IMR-90 (cell line): ENCODE results near the gene SOX5. TPM values are rescaled to one million over a fixed set of nuclear protein-coding genes. Genes with fewer than 3 reads are reported as not detected.

Experiments used
- ATAC-seq: fragments of 200-7000 bp; cut with Tn5 transposase; 2 replicates; pipeline ENCODE4 v1.9.1; 2020; ENCODE audit warnings: low read depth, mild to moderate bottlenecking, moderate library complexity
- BruUV-seq: library from RNA; stranded (reverse); fragments of 400-500 nt; replicated peaks from 2 replicates; lab custom pipeline; 2021; lab: Mats Ljungman, UMichigan
- CTCF ChIA-PET: fragments of 300-600 bp; formaldehyde crosslinking; extraction: SDS; loops from one replicate; lab custom pipeline; 2021; ENCODE audit warnings: antibody characterized with exemption; lab: Yijun Ruan, JAX
- POLR2A ChIA-PET: fragments of 300-600 bp; sonication (Branson Sonifier 250); formaldehyde crosslinking; loops from one replicate; lab custom pipeline; 2022; ENCODE audit warnings: antibody characterized with exemption; ENCODE audit not compliant: unreplicated experiment; lab: Charles Lee
- DNase-seq: peaks from one replicate; pipeline ENCODE4 v3.0.0; 2013
- H2AFZ ChIP-seq: replicated peaks from 2 replicates; pipeline ENCODE3; 2013; ENCODE audit warnings: low read length, mild to moderate bottlenecking; ENCODE audit not compliant: poor library complexity
- H2AK5ac ChIP-seq: 2 replicates; pipeline ENCODE4 v1.6.1; 2013; ENCODE audit warnings: low read depth, low read length, inconsistent platforms
- H2AK9ac ChIP-seq: replicated peaks from 2 replicates; pipeline ENCODE3; 2013; ENCODE audit warnings: mild to moderate bottlenecking, low read depth, low read length, moderate library complexity; ENCODE audit not compliant: poor library complexity
- H2BK120ac ChIP-seq: 2 replicates; pipeline ENCODE4 v1.6.1; 2013; ENCODE audit warnings: low read depth, low read length, inconsistent platforms
- H2BK15ac ChIP-seq: 3 replicates; pipeline ENCODE4 v1.6.1; 2013; ENCODE audit warnings: low read depth, low read length, inconsistent platforms
- H2BK20ac ChIP-seq: 2 replicates; pipeline ENCODE4 v1.6.1; 2013; ENCODE audit warnings: low read depth, mild to moderate bottlenecking, inconsistent platforms, low read length, moderate library complexity
- H2BK5ac ChIP-seq: 2 replicates; pipeline ENCODE4 v1.6.1; 2013; ENCODE audit warnings: mild to moderate bottlenecking, low read depth, low read length, inconsistent platforms; ENCODE audit not compliant: poor library complexity, severe bottlenecking
- H3K14ac ChIP-seq: replicated peaks from 2 replicates; pipeline ENCODE4 v1.6.1; 2013; ENCODE audit warnings: low read depth, low read length, inconsistent platforms
- H3K18ac ChIP-seq: 2 replicates; pipeline ENCODE4 v1.6.1; 2013; ENCODE audit warnings: low read depth, low read length, control low read depth
- H3K23ac ChIP-seq: 2 replicates; pipeline ENCODE4 v1.6.1; 2013; ENCODE audit warnings: low read depth, low read length, inconsistent platforms
- H3K27ac ChIP-seq: 2 replicates; pipeline ENCODE4 v1.5.1; 2013; ENCODE audit warnings: mild to moderate bottlenecking, control low read depth, low read length; ENCODE audit not compliant: insufficient read depth
- H3K27me3 ChIP-seq: 2 replicates; pipeline ENCODE4 v1.6.1; 2013; ENCODE audit warnings: low read length; ENCODE audit not compliant: control insufficient read depth, insufficient read depth
- H3K36me3 ChIP-seq: 2 replicates; pipeline ENCODE4 v1.6.1; 2013; ENCODE audit warnings: low read length, mixed read lengths; ENCODE audit not compliant: control insufficient read depth, insufficient read depth
- H3K4ac ChIP-seq: 2 replicates; pipeline ENCODE4 v1.6.1; 2013; ENCODE audit warnings: low read depth, low read length, inconsistent platforms
- H3K4me1 ChIP-seq: 2 replicates; pipeline ENCODE4 v1.6.1; 2013; ENCODE audit warnings: low read length, mixed read lengths; ENCODE audit not compliant: control insufficient read depth, insufficient read depth
- H3K4me2 ChIP-seq: 2 replicates; pipeline ENCODE4 v1.6.1; 2013; ENCODE audit warnings: low read depth, mild to moderate bottlenecking, control low read depth, low read length, moderate library complexity
- H3K4me3 ChIP-seq: 2 replicates; pipeline ENCODE4 v1.5.1; 2013; ENCODE audit warnings: low read depth, mild to moderate bottlenecking, control low read depth, low read length, moderate library complexity; ENCODE audit not compliant: insufficient read depth
- H3K56ac ChIP-seq: 2 replicates; pipeline ENCODE4 v1.6.1; 2013; ENCODE audit warnings: low read length, inconsistent platforms; ENCODE audit not compliant: insufficient read depth; ENCODE audit errors: extremely low read depth
- H3K79me1 ChIP-seq, 2 experiments: 2 replicates each; pipeline ENCODE4 v1.6.1; 2013; ENCODE audit warnings: low read length in 2 of 2, inconsistent platforms in 1 of 2, low read depth in 1 of 2
- H3K9ac ChIP-seq: 2 replicates; pipeline ENCODE4 v1.6.1; 2013; ENCODE audit warnings: low read depth, low read length, control low read depth
- H3K9me1 ChIP-seq: 2 replicates; pipeline ENCODE4 v1.6.1; 2013; ENCODE audit warnings: low read length, inconsistent platforms; ENCODE audit not compliant: insufficient read depth
- H3K9me3 ChIP-seq: 2 replicates; pipeline ENCODE4 v1.6.1; 2013; ENCODE audit warnings: low read length; ENCODE audit not compliant: control insufficient read depth, insufficient read depth
- H4K20me1 ChIP-seq: 2 replicates; pipeline ENCODE4 v1.6.1; 2013; ENCODE audit warnings: low read length, inconsistent platforms; ENCODE audit not compliant: insufficient read depth
- H4K5ac ChIP-seq: 2 replicates; pipeline ENCODE4 v1.6.1; 2013; ENCODE audit warnings: mild to moderate bottlenecking, low read depth, low read length, control low read depth
- H4K8ac ChIP-seq, 2 experiments: 2 replicates each; pipeline ENCODE4 v1.6.1; 2013; ENCODE audit warnings: low read depth in 2 of 2, low read length in 2 of 2, control low read depth in 1 of 2, inconsistent platforms in 1 of 2
- H4K91ac ChIP-seq: 2 replicates; pipeline ENCODE4 v1.6.1; 2013; ENCODE audit warnings: low read depth, low read length, inconsistent platforms; ENCODE audit not compliant: insufficient read depth
- BHLHE40 ChIP-seq: fragments of 150-350 bp; IDR thresholded peaks from 2 replicates; pipeline ENCODE4 v1.6.1; 2016; ENCODE audit warnings: mild to moderate bottlenecking, low read depth, low read length
- ELK1 ChIP-seq: fragments of 150-350 bp; IDR thresholded peaks from 2 replicates; pipeline ENCODE4 v1.6.1; 2016; ENCODE audit warnings: low read depth, mild to moderate bottlenecking, low read length, moderate library complexity, borderline replicate concordance
- MAFK ChIP-seq: IDR thresholded peaks from 2 replicates; pipeline ENCODE4 v1.6.1; 2012; ENCODE audit warnings: low read depth, low read length, improper control_type of control experiment
- MXI1 ChIP-seq: IDR thresholded peaks from 2 replicates; pipeline ENCODE4 v1.6.1; 2012; ENCODE audit warnings: low read depth, mild to moderate bottlenecking, low read length, moderate library complexity, borderline replicate concordance
- POLR2A ChIP-seq: IDR thresholded peaks from 2 replicates; pipeline ENCODE4 v1.6.1; 2012; ENCODE audit warnings: mild to moderate bottlenecking, low read depth, low read length
- RCOR1 ChIP-seq: IDR thresholded peaks from 2 replicates; pipeline ENCODE4 v1.6.1; 2012; ENCODE audit warnings: mild to moderate bottlenecking, low read length, improper control_type of control experiment; ENCODE audit not compliant: insufficient replicate concordance
- RFX5 ChIP-seq: IDR thresholded peaks from 2 replicates; pipeline ENCODE4 v1.8.0; 2012; ENCODE audit warnings: low read depth, mild to moderate bottlenecking, low read length, moderate library complexity
- WGBS, 2 experiments: methylation state at CpG; one replicate each; pipeline versions ENCODE4 v1.1.5 to v1.1.7; 2013; ENCODE audit warnings: missing lambda C conversion rate in 2 of 2; ENCODE audit not compliant: insufficient read length in 1 of 2; ENCODE audit errors: extremely low coverage in 2 of 2; 5-methylcytosine and 5-hydroxymethylcytosine counted together
- dilution Hi-C: fragments of 300-500 bp; cut with HindIII; formaldehyde crosslinking; loops from one replicate; pipeline ENCODE4 v1.14.3; 2018; ENCODE audit warnings: low sequenced_read_pairs; ENCODE audit not compliant: unreplicated experiment
- in situ Hi-C: fragments of 300-500 bp; cut with MboI; formaldehyde crosslinking; loops from 3 replicates; pipeline ENCODE4 v1.14.3; 2019; ENCODE audit warnings: low sequenced_read_pairs, inconsistent platforms, mixed read lengths
- intact Hi-C: fragments of 100-400 bp; cut with micrococcal nuclease; formaldehyde crosslinking; loops from 2 replicates; pipeline ENCODE4 v1.10.0; 2022
- polyA plus RNA-seq, 3 experiments: library from polyadenylated mRNA; depleted of rRNA; stranded (reverse); fragments of >200 nt; gene quantifications; 2 replicates each; pipeline ENCODE4 v1.2.3, GENCODE V29; 2012; ENCODE audit warnings: low replicate concordance in 1 of 3
- total RNA-seq: library from RNA; depleted of rRNA; stranded (reverse); fragments of >200 nt; gene quantifications from 2 replicates; pipeline ENCODE4 v1.2.3, GENCODE V29; 2012
- TF ChIP-seq, protein P1 (sequence below): conservative IDR thresholded peaks from 2 replicates; pipeline ENCODE4 v1.5.1; 2012; ENCODE audit warnings: mild to moderate bottlenecking, low read depth, low read length, improper control_type of control experiment

SOX5 gene
- total and polyA plus RNA-seq, 2 of the 4 experiments (the other 2 are of a cell fraction) = 1.1 to 13.1 TPM

DNA sequence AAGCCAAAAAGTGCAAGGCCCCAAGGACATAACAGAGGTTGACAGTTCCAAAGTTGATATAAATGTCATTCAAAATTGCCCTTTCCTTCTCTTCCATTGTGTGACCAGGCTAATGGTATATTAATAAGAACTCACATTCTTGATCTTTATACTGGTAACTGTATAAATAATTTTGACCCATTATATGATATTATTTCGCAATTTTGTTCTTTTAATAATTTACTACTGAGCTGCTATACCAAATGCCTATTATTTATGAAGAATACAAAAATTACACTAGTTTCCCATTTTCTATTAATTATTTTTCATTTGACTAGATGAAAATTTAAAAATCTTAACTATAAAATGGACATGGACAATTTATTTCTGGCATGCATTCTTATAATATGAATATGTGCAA, 370.2 kb downstream of the SOX5 start:
- no peaks in the 10 kb centered on the region for H3K27me3 ChIP-seq
- CTCF ChIA-PET = no interaction called here

More for the DNA sequence above, 370.2 kb downstream of the SOX5 start:
- Histone ChIP-seq H4K8ac (no peak overlapping the region), H2AK5ac (no peak overlapping the region), H3K4ac (no peak overlapping the region), H3K23ac (no peak overlapping the region), H4K5ac (no peak overlapping the region), H2AK9ac (no peak overlapping the region), H3K4me1 (no peaks in the 10 kb centered on the region), H4K20me1 (no peaks in the 10 kb centered on the region), H3K9me1 (0 out of 2 replicates have a peak, but pooled peaks cover 2% of the 10 kb centered on the region), H3K4me3 (no peak overlapping the region), H3K27ac (no peak overlapping the region), H2AFZ (no peak overlapping the region), H3K56ac (no peak overlapping the region), H3K9me3 (no peaks in the 10 kb centered on the region), H3K18ac (no peak overlapping the region), H3K14ac (no peak overlapping the region), H3K36me3 (no peaks in the 10 kb centered on the region), H3K79me1 (no peaks in the 10 kb centered on the region), H3K4me2 (no peak overlapping the region), H2BK20ac (no peak overlapping the region), H4K91ac (no peak overlapping the region), H2BK15ac (no peak overlapping the region), H2BK5ac (no peak overlapping the region), H3K9ac (no peak overlapping the region), H2BK120ac (no peak overlapping the region)
- ATAC-seq (no peak), DNase-seq (no peak)
- in situ Hi-C loops = no loop called here
- intact Hi-C loops = no loop called here
- TF ChIP-seq BHLHE40 = no peak
- TF ChIP-seq RFX5 = no peak
- TF ChIP-seq MXI1 = no peak
- no peak for TF ChIP-seq RCOR1
- no peak for TF ChIP-seq POLR2A
- no peak for TF ChIP-seq MAFK
- TF ChIP-seq ELK1 = no peak
- TF ChIP-seq, protein P1, sequence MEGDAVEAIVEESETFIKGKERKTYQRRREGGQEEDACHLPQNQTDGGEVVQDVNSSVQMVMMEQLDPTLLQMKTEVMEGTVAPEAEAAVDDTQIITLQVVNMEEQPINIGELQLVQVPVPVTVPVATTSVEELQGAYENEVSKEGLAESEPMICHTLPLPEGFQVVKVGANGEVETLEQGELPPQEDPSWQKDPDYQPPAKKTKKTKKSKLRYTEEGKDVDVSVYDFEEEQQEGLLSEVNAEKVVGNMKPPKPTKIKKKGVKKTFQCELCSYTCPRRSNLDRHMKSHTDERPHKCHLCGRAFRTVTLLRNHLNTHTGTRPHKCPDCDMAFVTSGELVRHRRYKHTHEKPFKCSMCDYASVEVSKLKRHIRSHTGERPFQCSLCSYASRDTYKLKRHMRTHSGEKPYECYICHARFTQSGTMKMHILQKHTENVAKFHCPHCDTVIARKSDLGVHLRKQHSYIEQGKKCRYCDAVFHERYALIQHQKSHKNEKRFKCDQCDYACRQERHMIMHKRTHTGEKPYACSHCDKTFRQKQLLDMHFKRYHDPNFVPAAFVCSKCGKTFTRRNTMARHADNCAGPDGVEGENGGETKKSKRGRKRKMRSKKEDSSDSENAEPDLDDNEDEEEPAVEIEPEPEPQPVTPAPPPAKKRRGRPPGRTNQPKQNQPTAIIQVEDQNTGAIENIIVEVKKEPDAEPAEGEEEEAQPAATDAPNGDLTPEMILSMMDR = no peak
- dilution Hi-C loops = no loop called here
- BruUV-seq = no TSS peak
- WGBS, 2 experiments = no CpG with 5 or more reads among the region's 1 CpG
- POLR2A ChIA-PET = no interaction called here
